ENCODE measurements around the gene ZMAT2. TPM values are rescaled to one million over a fixed set of nuclear protein-coding genes. Genes with fewer than 3 reads are reported as not detected.
A peak's percentile ranks its signal among the peaks of the same experiment; 100 is the strongest.

ZMAT2 gene
- total and polyA plus RNA-seq, 2 of the 8 experiments (the other 6 are each of a cell fraction or from before 2014, with no cell fraction given), result 56.8 to 65.9 TPM

DNA sequence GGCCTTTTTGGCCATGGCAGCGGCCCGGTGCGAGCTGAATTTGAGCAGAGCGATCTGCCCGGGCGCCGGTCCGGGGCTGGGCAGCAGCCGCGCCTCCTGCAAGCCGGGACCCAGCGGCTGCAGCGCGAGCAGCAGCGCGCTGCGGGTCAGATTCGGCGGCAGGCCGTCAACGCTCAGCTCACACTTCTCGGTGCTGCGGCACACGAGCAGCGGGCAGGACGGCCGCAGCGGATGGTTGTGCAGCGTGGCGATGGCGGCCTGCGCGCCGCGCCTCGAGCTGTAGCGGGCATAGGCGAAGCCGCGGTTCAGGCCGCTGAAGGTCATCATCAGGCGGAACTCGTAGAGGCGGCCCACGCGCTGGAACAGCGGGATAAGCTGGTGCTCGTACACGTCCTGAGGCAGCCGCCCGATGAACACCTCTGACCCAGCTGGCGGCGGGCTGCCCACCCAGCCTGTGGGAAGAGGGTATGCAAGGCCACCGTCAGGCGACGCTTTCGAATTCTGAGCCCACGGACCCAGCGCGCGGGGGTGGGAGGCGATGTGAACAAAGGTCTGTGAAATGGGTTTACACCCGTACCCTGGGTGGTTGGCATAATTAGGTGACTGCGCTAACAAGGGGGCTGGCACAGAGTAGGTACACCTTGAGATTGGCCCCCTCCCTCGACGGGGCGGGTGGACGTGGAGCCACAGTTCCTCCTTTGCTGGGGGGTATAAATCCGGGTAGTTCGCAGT is 27.6 kb upstream of the ZMAT2 start:
- no peak overlapping the region for H2BK15ac ChIP-seq (ENCODE audit: low read length)
- no peak overlapping the region for H2AFZ ChIP-seq (ENCODE audit: low read length)
- H4K91ac ChIP-seq (replicated peaks; ENCODE audit: insufficient read length, low read length), result no peak overlapping the region
- H3K23ac ChIP-seq (ENCODE audit: insufficient read length), result no peak overlapping the region
- no peak overlapping the region for H2BK20ac ChIP-seq (ENCODE audit: low read length)
- no peaks in the 10 kb centered on the region for H3K9me3 ChIP-seq (ENCODE audit: insufficient read depth in 2 of 2, low read depth in 1 of 2, low read length in 1 of 2)
- no peak overlapping the region for H4K5ac ChIP-seq (ENCODE audit: insufficient read length, low read depth, low read length)
- H3K56ac ChIP-seq (replicated peaks; ENCODE audit: insufficient read length, low read depth, low read length), result no peak overlapping the region
- CTCF ChIA-PET (ENCODE audit: partially characterized antibody), result interaction anchor here (1.1 kb wide), 1 partner anchor 37 kb away, joined by 4 read pairs; no protein-coding TSS in a partner anchor
- H2BK12ac ChIP-seq (ENCODE audit: low read depth, low read length), result no peak overlapping the region
- no peak overlapping the region for H2BK120ac ChIP-seq (replicated peaks; ENCODE audit: low read depth, low read length)
- no peak overlapping the region; the same call in 1 of the 2 replicates for H3K18ac ChIP-seq (ENCODE audit: extremely low read depth, low read length)
- POLR2A ChIA-PET (ENCODE audit: partially characterized antibody), result interaction anchor here (0.9 to 3.9 kb wide), 17 partner anchors 8 to 370 kb away, joined by 3 to 26 read pairs (median 4); partner anchors contain the start of genes EIF4EBP3, HARS1, HARS2 and IK
- FAIRE-seq (no peak), DNase-seq (ENCODE audit: low read depth in 1 of 2, low spot score in 2 of 2) (peak in 1 of 2 experiments; percentile 52)
- H3K4ac ChIP-seq (replicated peaks; ENCODE audit: insufficient read length, low read depth, low read length), result no peak overlapping the region
- no peaks in the 10 kb centered on the region for H3K27me3 ChIP-seq (replicated peaks in 1 of 4; ENCODE audit: control insufficient read depth in 3 of 4, extremely low read depth in 1 of 4, insufficient read depth in 3 of 4, low read length in 3 of 4)
- H3K4me3 ChIP-seq (ENCODE audit: extremely low read depth in 1 of 4, insufficient read depth in 2 of 4, low read depth in 3 of 4, low read length in 4 of 4), result no peak overlapping the region
- peak overlapping the region in 1 of 2 experiments; percentile 33; a peak in 3 of 4 replicates for H3K4me2 ChIP-seq (ENCODE audit: insufficient read depth in 1 of 2, low read depth in 2 of 2, low read length in 2 of 2)
- peaks cover 3% of the 10 kb centered on the region; the same call in 1 of the 2 replicates for H3K79me1 ChIP-seq (ENCODE audit: low read depth, low read length)
- H3K23me2 ChIP-seq (ENCODE audit: low read depth, low read length), result no peaks in the 10 kb centered on the region
- H4K8ac ChIP-seq (ENCODE audit: extremely low read depth, insufficient read depth, low read length), result no peak overlapping the region
- H2BK5ac ChIP-seq (ENCODE audit: low read depth, low read length), result peak overlapping the region; percentile 52; the same call in 1 of the 2 replicates
- no peak overlapping the region for H3K9ac ChIP-seq (replicated peaks in 1 of 4; ENCODE audit: extremely low read depth in 1 of 4, low read depth in 3 of 4, low read length in 3 of 4)
- peaks cover 15 to 64% (median 49%) of the 10 kb centered on the region in 4 experiments for H3K36me3 ChIP-seq (ENCODE audit: control insufficient read depth in 2 of 4, insufficient read depth in 4 of 4, low read length in 3 of 4)
- no peaks in the 10 kb centered on the region; a peak in 1 of 7 replicates for H3K4me1 ChIP-seq (replicated peaks in 1 of 4; ENCODE audit: control insufficient read depth in 3 of 4, insufficient read depth in 4 of 4, low read length in 3 of 4)
- H2AK5ac ChIP-seq (ENCODE audit: low read depth, low read length), result no peak overlapping the region
- WGBS, 2 experiments (ENCODE audit: extremely low coverage in 1 of 2, insufficient coverage in 1 of 2, insufficient read length in 1 of 2, insufficient replicate concordance in 2 of 2, low coverage in 1 of 2, low lambda C conversion rate in 2 of 2, missing lambda C conversion rate in 1 of 2), result 95% methylated on average over 50 of the region's 70 CpGs; no CpG with 5 or more reads in 1 of the 2 experiments
- no peaks in the 10 kb centered on the region for H3K79me2 ChIP-seq (ENCODE audit: control insufficient read depth in 1 of 2, insufficient read depth in 2 of 2, low read length in 2 of 2)
- no peak overlapping the region for H3K27ac ChIP-seq (ENCODE audit: low read depth, low read length)
- H4K20me1 ChIP-seq (replicated peaks in 1 of 2; ENCODE audit: control insufficient read depth in 1 of 2, insufficient read depth in 2 of 2, low read length in 2 of 2), result peaks cover 0 to 4% of the 10 kb centered on the region in 2 experiments
- H3K14ac ChIP-seq (ENCODE audit: insufficient read length), result no peak overlapping the region
- TF ChIP-seq GABPA (IDR thresholded peaks at IDR 0.05; ENCODE audit: borderline replicate concordance, insufficient read depth, low read length) (no peak), MAFK (IDR thresholded peaks at IDR 0.05; ENCODE audit: low read depth, low read length) (no peak), RBBP5 (IDR thresholded peaks at IDR 0.05; ENCODE audit: borderline replicate concordance, low read depth, low read length) (no peak), PHF8 (conservative IDR thresholded peaks at IDR 0.05; ENCODE audit: low read depth, low read length) (no peak), TBP (IDR thresholded peaks at IDR 0.05; ENCODE audit: low read depth, low read length) (no peak), SRF (IDR thresholded peaks at IDR 0.05; ENCODE audit: low read depth, low read length) (no peak), HDAC2 (IDR thresholded peaks at IDR 0.05; ENCODE audit: borderline replicate concordance in 1 of 2, low read depth in 2 of 2, low read length in 2 of 2) (no peak), EZH2 (IDR thresholded peaks at IDR 0.05; ENCODE audit: low read depth, low read length, severe bottlenecking) (no peak), RXRA (IDR thresholded peaks at IDR 0.05; ENCODE audit: insufficient read depth, low read depth, low read length) (no peak), SIX5 (IDR thresholded peaks at IDR 0.05; ENCODE audit: low read depth, low read length) (no peak), SIRT6 (IDR thresholded peaks at IDR 0.05; ENCODE audit: low read length) (no peak), TEAD4 (IDR thresholded peaks at IDR 0.05; ENCODE audit: low read depth, low read length) (no peak), POLR2A (IDR thresholded peaks at IDR 0.05; ENCODE audit: control extremely low read depth in 1 of 2, low read depth in 2 of 2, low read length in 2 of 2) (no peak)
